DMS114 treated with DMSO at 0.1 percent for 48 hours (cell line): Measurements from ENCODE around the gene ZNF282.
"Not testable (repeated sequence)": the region's sequence is repeated elsewhere in the genome, so short reads cannot be mapped to it uniquely, and the experiment has no call there.

Experiments
- DNase-seq: peaks from one replicate; lab custom pipeline; 2025; ENCODE audit not compliant: unreplicated experiment; lab: John Stamatoyannopoulos, UW

Gene ZNF282

DNA sequence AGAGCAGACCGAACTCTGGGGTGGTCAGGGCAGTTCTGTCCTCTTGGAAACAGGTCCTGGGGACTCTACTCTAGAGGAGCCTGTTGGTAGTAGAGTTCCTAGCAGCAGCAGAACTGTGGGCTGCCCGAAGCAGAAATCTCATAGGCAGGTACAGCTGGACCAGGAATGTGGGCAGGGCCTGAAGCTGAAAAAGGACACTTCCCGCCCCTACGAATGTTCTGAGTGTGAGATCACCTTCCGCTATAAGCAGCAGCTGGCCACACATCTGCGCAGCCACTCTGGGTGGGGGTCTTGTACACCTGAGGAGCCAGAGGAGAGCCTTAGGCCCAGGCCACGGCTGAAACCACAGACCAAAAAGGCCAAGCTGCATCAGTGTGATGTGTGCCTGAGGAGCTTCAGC, 58.3 kb downstream of the ZNF282 start:
- DNase-seq = no peak

DNA sequence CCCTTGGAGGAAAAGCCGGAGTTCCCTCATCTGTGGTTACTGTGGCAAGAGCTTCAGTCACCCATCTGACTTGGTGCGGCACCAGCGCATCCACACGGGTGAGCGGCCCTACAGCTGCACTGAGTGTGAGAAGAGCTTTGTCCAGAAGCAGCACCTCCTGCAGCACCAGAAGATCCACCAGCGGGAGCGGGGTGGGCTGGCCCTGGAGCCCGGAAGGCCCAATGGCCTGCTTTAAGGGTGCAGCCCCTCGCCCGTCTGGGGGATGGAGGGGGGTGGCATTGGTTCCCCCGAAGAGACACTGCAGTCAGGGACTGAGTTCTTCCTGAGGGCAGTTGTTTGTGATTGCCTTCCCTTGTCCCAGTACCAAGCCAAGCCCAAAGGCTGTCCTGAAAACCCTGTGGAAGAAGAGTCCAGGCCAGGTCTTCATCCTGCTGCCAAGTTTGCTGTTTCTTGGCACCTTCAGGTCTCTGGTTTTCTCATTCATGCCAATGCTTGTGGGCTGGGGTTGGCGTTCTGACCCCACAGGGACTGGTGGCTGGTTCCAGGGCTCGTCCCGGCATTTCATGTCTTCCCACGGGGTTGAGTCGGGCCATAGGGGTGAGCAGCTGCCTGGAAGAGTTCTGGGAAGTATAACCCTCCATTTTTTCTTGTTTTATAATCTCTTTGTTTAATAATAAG, 59.0 kb downstream of the ZNF282 start:
- DNase-seq = no peak

DNA sequence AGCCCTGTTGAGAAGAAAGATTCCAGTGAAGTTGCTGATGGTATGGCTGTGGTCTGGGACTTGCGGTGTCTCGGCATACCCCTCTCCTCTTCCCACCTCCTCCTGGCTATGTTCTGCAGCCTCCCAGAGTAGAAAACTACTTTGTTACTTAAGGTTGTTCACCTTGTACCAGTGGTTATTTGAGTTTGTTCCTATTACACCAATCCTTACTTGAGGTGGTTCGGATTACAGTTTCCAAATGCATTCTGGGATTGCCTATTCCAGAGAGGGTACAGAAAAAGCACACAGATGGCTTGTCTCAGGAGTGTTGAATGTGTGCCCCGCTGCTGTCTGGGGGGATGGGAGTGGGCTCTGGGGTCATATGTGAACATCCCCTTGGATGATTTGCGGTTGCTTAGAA, 59.8 kb downstream of the ZNF282 start:
- no peak for DNase-seq

DNA sequence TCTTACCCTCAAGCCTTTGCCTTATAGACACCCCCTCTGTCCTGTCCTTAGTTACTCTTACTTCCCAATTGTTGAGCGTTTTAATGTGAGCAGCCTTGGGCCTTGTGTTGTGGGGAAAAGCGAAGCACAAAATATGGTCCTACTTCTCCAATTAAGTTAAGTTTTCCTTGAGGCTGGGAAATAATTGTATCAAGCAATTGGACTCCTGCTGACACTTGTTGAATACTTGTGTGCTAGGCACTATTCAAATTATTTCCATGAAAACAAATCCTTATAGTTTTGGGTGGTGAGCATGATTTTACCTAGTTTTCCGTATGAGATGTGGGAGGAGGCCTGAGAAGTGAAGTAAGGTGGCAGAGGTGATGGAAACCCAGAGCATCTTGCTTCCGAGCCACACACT, 61.2 kb downstream of the ZNF282 start:
- DNase-seq = no peak

DNA sequence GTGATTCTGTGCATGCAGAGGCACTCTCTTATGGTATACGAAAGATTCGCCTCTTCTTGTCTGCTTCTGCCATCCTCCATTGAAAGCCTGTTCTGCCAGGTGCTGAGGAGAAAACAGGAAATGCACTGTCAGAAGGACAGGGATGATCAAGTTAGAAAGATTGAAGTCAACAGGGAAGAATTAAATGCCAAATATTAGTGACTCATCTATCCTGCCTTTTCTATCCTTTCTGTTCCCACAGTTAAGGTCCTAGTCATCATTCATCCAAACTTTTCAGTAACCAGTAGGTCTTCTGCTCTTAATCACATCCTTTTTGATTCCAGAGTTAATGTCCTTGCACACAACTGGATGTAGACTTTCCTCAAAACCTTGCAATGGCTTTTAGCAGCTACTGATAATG, 61.8 kb downstream of the ZNF282 start:
- no peak for DNase-seq

DNA sequence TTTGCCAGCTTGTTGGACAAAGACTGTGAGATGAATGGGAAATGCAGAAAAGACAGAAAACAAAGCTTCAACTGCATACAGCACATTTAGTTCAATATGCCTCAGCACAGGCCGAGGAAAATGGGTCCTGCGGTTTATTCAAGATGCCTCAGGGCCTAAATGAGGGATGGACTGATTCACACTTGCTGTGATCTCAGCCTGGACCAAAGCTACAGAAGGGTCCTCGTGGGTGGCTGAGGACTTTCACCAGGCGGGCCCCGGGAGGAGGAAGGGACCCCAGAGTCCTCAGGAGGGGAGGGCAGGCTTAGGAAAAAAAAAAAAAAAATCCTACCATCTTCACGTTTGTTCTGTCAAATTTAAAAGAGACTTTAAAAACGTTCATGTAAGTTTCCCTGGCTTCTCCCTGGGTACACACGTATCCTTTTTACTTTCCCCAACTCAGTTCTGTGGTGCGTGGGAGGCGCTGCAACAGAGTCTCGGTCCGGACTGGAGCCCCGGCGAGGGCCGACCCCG, 66.0 kb downstream of the ZNF282 start:
- DNase-seq = no peak

DNA sequence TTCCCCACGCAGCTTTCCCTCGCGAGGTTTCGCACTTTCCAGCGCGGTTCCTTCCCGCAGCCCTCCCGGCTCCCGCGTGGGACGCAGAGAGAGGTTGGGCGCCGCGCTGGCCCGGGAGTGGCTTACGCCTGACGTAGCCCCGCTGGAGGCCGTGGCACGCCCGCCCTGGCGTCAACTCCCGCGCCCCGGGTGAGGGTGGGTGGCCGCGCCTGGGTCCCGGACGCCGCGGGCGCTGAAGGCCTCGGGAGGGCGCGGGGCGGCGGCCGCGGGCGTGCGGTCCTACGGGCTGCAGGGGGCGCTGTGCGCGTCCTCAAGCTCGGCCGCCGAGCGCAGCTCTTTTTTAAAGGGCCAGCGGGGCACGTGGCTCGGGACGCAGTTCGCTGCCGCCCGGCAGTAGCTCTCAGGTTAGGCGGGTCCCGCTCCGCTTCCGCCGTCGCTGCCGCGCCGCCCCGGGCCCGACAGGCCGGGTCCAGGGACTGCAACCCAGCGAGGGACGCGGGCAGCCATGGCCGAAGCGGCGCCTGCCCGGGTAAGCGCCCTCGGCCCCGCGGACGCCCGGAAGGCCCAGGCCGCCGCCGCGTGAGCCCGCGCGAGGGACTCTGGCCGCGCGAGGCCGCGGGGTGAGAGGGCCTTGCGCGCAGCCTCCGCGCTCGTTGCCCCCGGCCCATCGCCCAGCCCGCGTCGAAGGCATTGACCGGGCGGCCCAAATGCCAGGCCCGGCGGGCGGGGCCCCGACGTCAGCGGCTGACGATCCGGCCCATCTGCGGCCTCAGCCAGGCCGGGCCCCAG, 66.7 kb downstream of the ZNF282 start, which contains the start of gene ZNF783:
Gene ZNF783, plus strand, starts transcription at position 368 of the 789 bp plus-strand sequence. Its CDS starts 138 bp downstream, at position 506.
- peak; percentile 73 for DNase-seq

DNA sequence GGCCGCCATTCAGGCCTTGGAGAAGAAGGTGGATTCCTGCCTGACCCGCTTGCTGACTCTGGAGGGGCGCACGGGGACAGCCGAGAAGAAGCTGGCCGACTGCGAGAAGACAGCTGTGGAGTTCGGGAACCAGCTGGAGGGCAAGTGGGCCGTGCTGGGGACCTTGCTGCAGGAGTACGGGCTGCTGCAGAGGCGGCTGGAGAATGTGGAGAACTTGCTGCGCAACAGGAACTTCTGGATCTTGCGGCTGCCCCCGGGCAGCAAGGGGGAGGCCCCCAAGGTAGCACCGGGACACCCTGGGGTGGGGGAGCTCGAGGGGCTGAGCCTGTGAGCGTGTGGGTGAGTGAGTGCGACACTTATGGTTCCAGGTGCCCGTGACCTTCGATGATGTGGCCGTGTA, 71.1 kb downstream of the ZNF282 start:
- no peak for DNase-seq

DNA sequence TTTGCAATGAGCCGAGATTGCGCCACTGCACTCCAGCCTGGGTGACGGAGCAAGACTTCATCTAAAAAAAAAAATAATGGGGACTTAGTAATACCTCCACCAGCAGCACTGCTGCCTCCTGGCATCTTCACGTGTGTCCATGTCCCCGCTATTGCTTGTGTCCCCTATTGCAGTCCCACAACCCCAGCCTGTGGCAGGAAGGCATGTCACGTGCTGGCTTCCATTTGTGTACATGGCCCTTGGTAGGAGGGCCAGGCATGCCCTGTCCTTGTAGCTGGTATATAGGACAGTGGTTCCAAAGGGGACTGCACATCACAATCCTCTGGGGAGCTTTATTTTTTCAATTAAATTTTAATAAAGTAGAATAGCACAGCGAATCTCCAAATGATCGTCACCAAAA, 72.4 kb downstream of the ZNF282 start:
- DNase-seq = no peak

DNA sequence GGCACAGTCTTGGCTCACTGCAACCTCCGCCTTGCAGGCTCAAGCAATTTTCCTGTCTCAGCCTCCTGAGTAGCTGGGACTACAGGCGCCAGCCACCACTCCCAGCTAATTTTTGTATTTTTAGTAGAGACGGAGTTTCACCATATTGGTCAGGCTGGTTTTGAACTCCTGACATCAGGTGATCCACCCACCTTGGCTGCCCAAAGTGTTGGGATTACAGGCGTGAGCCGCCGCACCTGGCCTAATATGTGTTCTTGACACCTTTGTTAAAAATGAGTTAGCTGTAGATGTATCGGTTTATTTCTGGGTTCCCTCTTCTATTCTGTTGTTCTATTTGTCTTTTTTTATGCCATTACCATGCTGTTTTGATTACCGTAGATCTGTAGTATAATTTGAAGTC, 79.1 kb downstream of the ZNF282 start:
- not testable (repeated sequence) for DNase-seq
